NB4 (cell line): ENCODE measurements around the gene ADGRB3.
"Not testable (repeated sequence)": the region's sequence is repeated elsewhere in the genome, so short reads cannot be mapped to it uniquely, and the experiment has no call there.

Experiments
- DNase-seq: peaks from one replicate; pipeline ENCODE4 v3.0.0; 2010; ENCODE audit warnings: low read depth
- H3K4me3 ChIP-seq: one replicate; pipeline ENCODE4 v1.5.1; 2011; ENCODE audit warnings: mild to moderate bottlenecking, low read depth, low read length, moderate library complexity
- CTCF ChIP-seq: IDR thresholded peaks from one replicate; pipeline ENCODE4 v1.5.1; 2012; ENCODE audit warnings: low read depth, low read length
- MYC ChIP-seq: IDR thresholded peaks from 2 replicates; pipeline ENCODE4 v1.6.1; 2011; ENCODE audit warnings: low read depth, low read length
- POLR2A ChIP-seq: IDR thresholded peaks from 2 replicates; pipeline ENCODE4 v1.6.1; 2011; ENCODE audit warnings: mild to moderate bottlenecking; ENCODE audit not compliant: insufficient read length; ENCODE audit errors: extremely low read depth
- TF ChIP-seq, protein P1 (sequence below): IDR thresholded peaks from 2 replicates; pipeline ENCODE4 v1.6.1; 2011; ENCODE audit warnings: low read depth, low read length

Gene ADGRB3

GRCh38 chr6:68741501-68742386 is 106.7 kb downstream of the ADGRB3 start:
- H3K4me3 ChIP-seq = no peak overlapping the region
- no peak for DNase-seq
- TF ChIP-seq, protein P1, sequence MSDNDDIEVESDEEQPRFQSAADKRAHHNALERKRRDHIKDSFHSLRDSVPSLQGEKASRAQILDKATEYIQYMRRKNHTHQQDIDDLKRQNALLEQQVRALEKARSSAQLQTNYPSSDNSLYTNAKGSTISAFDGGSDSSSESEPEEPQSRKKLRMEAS = no peak
- TF ChIP-seq CTCF = no peak
- no peak for TF ChIP-seq POLR2A
- no peak for TF ChIP-seq MYC

DNA sequence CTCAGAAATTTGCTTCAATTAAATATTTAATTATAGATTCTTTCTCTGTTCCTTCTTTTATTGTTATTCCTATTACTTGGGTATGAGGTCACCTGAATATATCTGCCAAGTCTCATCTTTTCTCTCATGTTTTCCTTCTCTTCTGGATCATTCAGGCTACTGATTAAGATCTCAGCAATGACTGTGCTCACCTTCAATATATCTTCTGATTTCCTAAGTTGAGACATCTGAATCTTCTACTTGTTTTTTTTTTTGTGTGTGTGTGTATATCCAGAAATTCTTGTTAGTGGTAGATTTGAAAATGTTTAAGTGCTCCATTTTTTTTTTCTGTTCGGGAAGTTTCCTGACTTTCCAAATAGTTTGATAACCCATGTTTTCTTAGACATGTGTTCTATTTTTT is 108.0 kb downstream of the ADGRB3 start:
- no peak overlapping the region for H3K4me3 ChIP-seq
- TF ChIP-seq CTCF (no peak), MYC (no peak), POLR2A (no peak)
- TF ChIP-seq, protein P1 = no peak
- DNase-seq = no peak

GRCh38 chr6:68744376-68744775 is 109.3 kb downstream of the ADGRB3 start:
- not testable (repeated sequence) for H3K4me3 ChIP-seq

DNA sequence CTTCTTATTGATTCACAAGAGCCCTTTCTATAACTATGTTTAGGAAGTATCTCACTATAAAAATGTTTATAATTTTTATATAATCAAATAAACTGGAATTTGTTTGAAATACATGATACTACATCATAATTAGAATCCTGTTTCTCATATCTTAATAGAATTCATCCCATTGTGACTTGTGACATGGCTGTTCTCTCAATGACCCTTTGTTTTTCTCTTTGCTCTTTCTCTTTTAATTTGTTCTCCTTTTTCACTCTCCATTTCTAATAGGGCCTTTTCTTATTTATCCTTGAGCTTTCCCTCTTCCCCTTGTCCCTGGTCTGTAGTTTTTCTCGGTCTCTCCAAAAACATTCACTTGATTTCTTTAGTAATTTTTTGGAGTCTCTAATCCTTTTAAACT is 111.3 kb downstream of the ADGRB3 start:
- H3K4me3 ChIP-seq = no peak overlapping the region
- DNase-seq = no peak
- no peak for TF ChIP-seq POLR2A
- TF ChIP-seq, protein P1 = no peak
- no peak for TF ChIP-seq CTCF
- TF ChIP-seq MYC = no peak

More at GRCh38 chr6:68744376-68744775, 109.3 kb downstream of the ADGRB3 start:
- DNase-seq = not testable (repeated sequence)

- DNase-seq = no peak
- no peak overlapping the region for H3K4me3 ChIP-seq
- TF ChIP-seq POLR2A = no peak
- TF ChIP-seq CTCF = no peak
- no peak for TF ChIP-seq MYC
- TF ChIP-seq, protein P1 = no peak
These were observed 112.2 kb downstream of the ADGRB3 start for GRCh38 chr6:68747110-68747790.

GRCh38 chr6:68747832-68748231 is 112.8 kb downstream of the ADGRB3 start:
- DNase-seq, H3K4me3 ChIP-seq: not testable (repeated sequence)
